Peyer's patch (tissue), 4 donors: ENCODE data around the gene TMEM167B.
"Not testable (repeated sequence)": the region's sequence is repeated elsewhere in the genome, so short reads cannot be mapped to it uniquely, and the experiment has no call there.

ENCODE experiments used
- POLR2A ChIP-seq, 2 donors: fragments of 450-650 bp; IDR thresholded peaks; one replicate each; pipeline ENCODE4 v1.5.1; 2017; ENCODE audit warnings: antibody characterized with exemption in 2 of 2, mild to moderate bottlenecking in 2 of 2, moderate library complexity in 2 of 2
- TF ChIP-seq, protein P1 (sequence below), 6 experiments: fragments of 450-650 bp in 4 of 6; fragments of 200-600 bp in 2 of 6; sonication (generic) in 1 of 6; IDR thresholded peaks; one replicate each; pipeline ENCODE4 v1.5.1; 2017 to 2019; ENCODE audit warnings: antibody characterized with exemption in 6 of 6, mild to moderate bottlenecking in 3 of 6, moderate library complexity in 1 of 6

GRCh38 chr1:109052145-109052544 is 38.4 kb upstream of the TMEM167B start:
- TF ChIP-seq, protein P1, sequence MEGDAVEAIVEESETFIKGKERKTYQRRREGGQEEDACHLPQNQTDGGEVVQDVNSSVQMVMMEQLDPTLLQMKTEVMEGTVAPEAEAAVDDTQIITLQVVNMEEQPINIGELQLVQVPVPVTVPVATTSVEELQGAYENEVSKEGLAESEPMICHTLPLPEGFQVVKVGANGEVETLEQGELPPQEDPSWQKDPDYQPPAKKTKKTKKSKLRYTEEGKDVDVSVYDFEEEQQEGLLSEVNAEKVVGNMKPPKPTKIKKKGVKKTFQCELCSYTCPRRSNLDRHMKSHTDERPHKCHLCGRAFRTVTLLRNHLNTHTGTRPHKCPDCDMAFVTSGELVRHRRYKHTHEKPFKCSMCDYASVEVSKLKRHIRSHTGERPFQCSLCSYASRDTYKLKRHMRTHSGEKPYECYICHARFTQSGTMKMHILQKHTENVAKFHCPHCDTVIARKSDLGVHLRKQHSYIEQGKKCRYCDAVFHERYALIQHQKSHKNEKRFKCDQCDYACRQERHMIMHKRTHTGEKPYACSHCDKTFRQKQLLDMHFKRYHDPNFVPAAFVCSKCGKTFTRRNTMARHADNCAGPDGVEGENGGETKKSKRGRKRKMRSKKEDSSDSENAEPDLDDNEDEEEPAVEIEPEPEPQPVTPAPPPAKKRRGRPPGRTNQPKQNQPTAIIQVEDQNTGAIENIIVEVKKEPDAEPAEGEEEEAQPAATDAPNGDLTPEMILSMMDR (IDR thresholded peaks at IDR 0.05), result not testable (repeated sequence)
- not testable (repeated sequence) for TF ChIP-seq POLR2A (IDR thresholded peaks at IDR 0.05)
